HCT116 (cell line): ENCODE results near the gene LRRTM2. TPM values are rescaled to one million over a fixed set of nuclear protein-coding genes. Genes with fewer than 3 reads are reported as not detected.

Experiments
- ATAC-seq: fragments of 200-7000 bp; cut with Tn5 transposase; 2 replicates; pipeline ENCODE4 v1.9.1; 2020; ENCODE audit warnings: mild to moderate bottlenecking, moderate library complexity
- BruUV-seq: library from RNA; stranded (reverse); fragments of 400-500 nt; replicated peaks from 2 replicates; lab custom pipeline; 2021; lab: Mats Ljungman, UMichigan
- CTCF ChIA-PET: fragments of 300-600 bp; sonication (Branson Sonifier 250); formaldehyde crosslinking; loops from one replicate; lab custom pipeline; 2021; ENCODE audit warnings: antibody characterized with exemption; lab: Charles Lee
- POLR2A ChIA-PET: fragments of 300-600, 350-600 bp; sonication (Branson Sonifier 250); formaldehyde crosslinking; loops from one replicate; lab custom pipeline; 2021; ENCODE audit warnings: antibody characterized with exemption; lab: Charles Lee
- RAD21 ChIA-PET, 2 experiments: fragments of 300-600 bp; sonication (Branson Sonifier 250); formaldehyde crosslinking; loops; one replicate each; lab custom pipeline; 2023; ENCODE audit warnings: low total read pairs in 2 of 2; ENCODE audit not compliant: uncharacterized antibody in 2 of 2, unreplicated experiment in 2 of 2, low non-redundant PET in 1 of 2; lab: Charles Lee
- DNase-seq: peaks from one replicate; pipeline ENCODE4 v3.0.0-alpha.2; 2010; ENCODE audit warnings: low read depth, low spot score
- H2AFZ ChIP-seq: fragments of 200-600 bp; shearing (Covaris generic), sonication (generic); 2 replicates; pipeline ENCODE4 v1.6.1; 2017; ENCODE audit warnings: low read depth, mixed run types, mixed read lengths, antibody characterized with exemption, low read length; ENCODE audit not compliant: poor library complexity, severe bottlenecking
- H3K27ac ChIP-seq: 2 replicates; pipeline ENCODE4 v1.5.1; 2012; ENCODE audit warnings: low read depth, low read length
- H3K27me3 ChIP-seq: fragments of 200-600 bp; sonication (generic); 2 replicates; pipeline ENCODE4 v1.6.1; 2016; ENCODE audit warnings: mixed run types, low read length, mixed read lengths; ENCODE audit not compliant: insufficient read depth
- H3K36me3 ChIP-seq, 2 experiments: fragments of 200-500 bp in 1 of 2; fragments of 200-600 bp in 1 of 2; sonication (Bioruptor generic) in 1 of 2; sonication (generic) in 1 of 2; 2 replicates each; pipeline versions ENCODE4 v1.5.1 to v1.6.1; 2014 to 2016; ENCODE audit warnings: low read length in 2 of 2, inconsistent platforms in 1 of 2, mixed read lengths in 1 of 2, mixed run types in 1 of 2; ENCODE audit not compliant: insufficient read depth in 2 of 2, control insufficient read depth in 1 of 2
- H3K4me1 ChIP-seq, 2 experiments: fragments of 200-600 bp in 1 of 2; sonication (generic) in 1 of 2; 2 replicates each; pipeline versions ENCODE4 v1.5.1 to v1.6.1; 2012 to 2017; ENCODE audit warnings: low read length in 2 of 2, inconsistent platforms in 1 of 2, mild to moderate bottlenecking in 1 of 2, mixed read lengths in 1 of 2, mixed run types in 1 of 2, moderate library complexity in 1 of 2; ENCODE audit not compliant: insufficient read depth in 2 of 2, control insufficient read depth in 1 of 2
- H3K4me2 ChIP-seq: fragments of 200-600 bp; sonication (generic); 2 replicates; pipeline ENCODE4 v1.6.1; 2017; ENCODE audit warnings: mixed run types, low read length, mixed read lengths
- H3K4me3 ChIP-seq, 2 experiments: fragments of 200-600 bp in 1 of 2; sonication (generic) in 1 of 2; replicated peaks in 1 of 2; 2 replicates each; pipeline ENCODE4 v1.5.1; 2011 to 2016; ENCODE audit warnings: low read length in 2 of 2, control low read depth in 1 of 2, low read depth in 1 of 2, mild to moderate bottlenecking in 1 of 2, mixed read lengths in 1 of 2, mixed run types in 1 of 2
- H3K79me2 ChIP-seq: fragments of 200-600 bp; sonication (generic); 2 replicates; pipeline ENCODE4 v1.6.1; 2017; ENCODE audit warnings: mild to moderate bottlenecking, mixed run types, low read length, moderate library complexity, mixed read lengths; ENCODE audit not compliant: insufficient read depth
- H3K9ac ChIP-seq: fragments of 200-600 bp; sonication (generic); 2 replicates; pipeline ENCODE4 v1.6.1; 2016; ENCODE audit warnings: low read length, mixed read lengths
- H3K9me2 ChIP-seq: fragments of 200-600 bp; sonication (generic), shearing (Covaris generic); 2 replicates; pipeline ENCODE4 v1.6.1; 2017; ENCODE audit warnings: mixed run types, mild to moderate bottlenecking, moderate library complexity; ENCODE audit not compliant: insufficient read depth
- H3K9me3 ChIP-seq, 2 experiments: fragments of 200-500 bp in 1 of 2; fragments of 200-600 bp in 1 of 2; sonication (Bioruptor generic) in 1 of 2; sonication (generic) in 1 of 2; 2 replicates each; pipeline ENCODE4 v1.6.1; 2014 to 2017; ENCODE audit warnings: low read length in 2 of 2, mixed read lengths in 2 of 2, inconsistent platforms in 1 of 2, low read depth in 1 of 2, mild to moderate bottlenecking in 1 of 2, mixed run types in 1 of 2, moderate library complexity in 1 of 2; ENCODE audit not compliant: control insufficient read depth in 1 of 2, insufficient read depth in 1 of 2
- H4K20me1 ChIP-seq: fragments of 200-600 bp; sonication (generic), shearing (Covaris generic); 2 replicates; pipeline ENCODE4 v1.6.1; 2017; ENCODE audit warnings: mixed run types, mild to moderate bottlenecking, moderate library complexity; ENCODE audit not compliant: insufficient read depth
- CBX3 ChIP-seq: IDR thresholded peaks from 2 replicates; pipeline ENCODE4 v1.6.1; 2012; ENCODE audit warnings: low read depth
- CEBPB ChIP-seq: IDR thresholded peaks from 2 replicates; pipeline ENCODE4 v1.6.1; 2012; ENCODE audit warnings: low read depth
- EGR1 ChIP-seq: IDR thresholded peaks from 2 replicates; pipeline ENCODE4 v1.6.1; 2012; ENCODE audit warnings: low read depth
- ELF1 ChIP-seq: IDR thresholded peaks from 2 replicates; pipeline ENCODE4 v1.6.1; 2012; ENCODE audit warnings: low read depth, borderline replicate concordance
- EZH2phosphoT487 ChIP-seq: fragments of 200-600 bp; IDR thresholded peaks from 2 replicates; pipeline ENCODE4 v1.6.1; 2018; ENCODE audit warnings: antibody characterized with exemption, borderline replicate concordance
- FOSL1 ChIP-seq: IDR thresholded peaks from 2 replicates; pipeline ENCODE4 v1.6.1; 2012; ENCODE audit warnings: low read depth
- JUND ChIP-seq: IDR thresholded peaks from 2 replicates; pipeline ENCODE4 v1.6.1; 2012
- POLR2A ChIP-seq: IDR thresholded peaks from 2 replicates; pipeline ENCODE4 v1.7.0; 2011; ENCODE audit warnings: borderline replicate concordance; ENCODE audit not compliant: insufficient read depth, insufficient read length; ENCODE audit errors: extremely low read depth
- RAD21 ChIP-seq: IDR thresholded peaks from 2 replicates; pipeline ENCODE4 v1.6.1; 2012; ENCODE audit warnings: low read depth, mild to moderate bottlenecking
- SIN3A ChIP-seq: IDR thresholded peaks from 2 replicates; pipeline ENCODE4 v1.6.1; 2012; ENCODE audit warnings: low read depth
- SP1 ChIP-seq: IDR thresholded peaks from 2 replicates; pipeline ENCODE4 v1.6.1; 2012; ENCODE audit warnings: low read depth
- SRF ChIP-seq: IDR thresholded peaks from 2 replicates; pipeline ENCODE4 v1.6.1; 2012; ENCODE audit warnings: low read depth
- TCF7L2 ChIP-seq: IDR thresholded peaks from 2 replicates; pipeline ENCODE4 v1.7.0; 2011; ENCODE audit warnings: borderline replicate concordance, inconsistent platforms; ENCODE audit not compliant: insufficient read depth, insufficient read length; ENCODE audit errors: extremely low read depth
- YY1 ChIP-seq: IDR thresholded peaks from 2 replicates; pipeline ENCODE4 v1.6.1; 2011; ENCODE audit warnings: low read length, low read depth, moderate library complexity, mild to moderate bottlenecking; ENCODE audit not compliant: insufficient replicate concordance; ENCODE audit errors: extremely low read depth
- ZFX ChIP-seq: fragments of 450-650 bp; IDR thresholded peaks from 2 replicates; pipeline ENCODE4 v1.6.1; 2017
- ZNF274 ChIP-seq: fragments of 200-500 bp; sonication (Bioruptor generic); IDR thresholded peaks from 2 replicates; pipeline ENCODE4 v1.6.1; 2014; ENCODE audit warnings: mild to moderate bottlenecking, low read depth, low read length, inconsistent platforms
- intact Hi-C: fragments of 100-400 bp; cut with micrococcal nuclease; formaldehyde crosslinking; loops from 2 replicates; pipeline ENCODE4 v1.10.0; 2022
- total RNA-seq: library from RNA; stranded (reverse); gene quantifications from one replicate; pipeline ENCODE4 v1.2.1, GENCODE V29; 2021; ENCODE audit not compliant: unreplicated experiment
- TF ChIP-seq, protein P1 (sequence below): IDR thresholded peaks from 2 replicates; pipeline ENCODE4 v1.6.1; 2012; ENCODE audit warnings: low read depth
- TF ChIP-seq, protein P2 (sequence below): IDR thresholded peaks from 2 replicates; pipeline ENCODE4 v1.6.1; 2012
- TF ChIP-seq, protein P3 (sequence below), 3 experiments: fragments of 200-600 bp in 1 of 3; sonication (generic) in 1 of 3; IDR thresholded peaks in 2 of 3; conservative IDR thresholded peaks in 1 of 3; 2 replicates each; pipeline ENCODE4 v1.5.1; 2012 to 2017; ENCODE audit warnings: low read depth in 2 of 3, low read length in 2 of 3, antibody characterized with exemption in 1 of 3, borderline replicate concordance in 1 of 3, control low read depth in 1 of 3, mild to moderate bottlenecking in 1 of 3, mixed read lengths in 1 of 3, mixed run types in 1 of 3, moderate library complexity in 1 of 3; ENCODE audit not compliant: insufficient read depth in 1 of 3
- TF ChIP-seq, protein P4 (sequence below): IDR thresholded peaks from 2 replicates; pipeline ENCODE4 v1.6.1; 2012

The LRRTM2 gene
- total RNA-seq, 1 experiment from 2014 or later, result not detected

DNA sequence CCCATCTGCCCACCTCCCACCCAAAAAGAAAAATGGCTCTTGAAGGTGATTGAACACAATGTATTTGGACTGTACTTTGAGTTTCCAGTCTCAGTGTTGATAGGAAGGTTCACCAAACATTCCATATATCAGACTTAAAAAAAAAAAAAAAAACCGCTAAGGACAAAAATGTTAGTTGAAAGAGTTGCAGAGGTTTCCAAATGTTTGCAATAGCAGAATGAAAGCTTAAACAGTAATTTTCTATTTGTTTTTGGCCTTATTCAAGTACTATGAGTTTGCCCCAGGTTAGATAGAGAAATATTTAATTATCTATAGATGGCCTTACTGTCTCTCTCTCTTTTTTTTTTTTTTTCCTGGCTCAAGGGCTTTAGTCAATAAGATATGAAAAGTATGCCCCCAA lies 6.1 kb downstream of the LRRTM2 start:
- POLR2A ChIA-PET, result no interaction called here
- Histone ChIP-seq H3K4me1 (peaks cover 13 to 15% of the 10 kb centered on the region in 2 experiments), H2AFZ (no peak overlapping the region), H3K9me2 (no peaks in the 10 kb centered on the region), H3K9me3 (no peaks in the 10 kb centered on the region), H3K27me3 (no peaks in the 10 kb centered on the region), H3K9ac (no peak overlapping the region), H3K4me3 (no peak overlapping the region), H3K79me2 (peaks cover 79% of the 10 kb centered on the region), H4K20me1 (peaks cover 9% of the 10 kb centered on the region; the same call in 1 of the 2 replicates), H3K36me3 (0 out of 4 replicates have a peak, but pooled peaks cover 0 to 3% of the 10 kb centered on the region in 2 experiments), H3K27ac (no peak overlapping the region), H3K4me2 (no peak overlapping the region)
- RAD21 ChIA-PET, result no interaction called here
- no peak for DNase-seq
- BruUV-seq, result no TSS peak
- CTCF ChIA-PET, result no interaction called here
- intact Hi-C loops, result no loop called here
- ATAC-seq, result no peak
- no peak for TF ChIP-seq SP1
- TF ChIP-seq POLR2A, result no peak
- TF ChIP-seq JUND, result no peak
- TF ChIP-seq RAD21, result no peak
- no peak for TF ChIP-seq ZFX
- TF ChIP-seq CBX3, result no peak
- TF ChIP-seq ZNF274, result no peak
- TF ChIP-seq, protein P1, sequence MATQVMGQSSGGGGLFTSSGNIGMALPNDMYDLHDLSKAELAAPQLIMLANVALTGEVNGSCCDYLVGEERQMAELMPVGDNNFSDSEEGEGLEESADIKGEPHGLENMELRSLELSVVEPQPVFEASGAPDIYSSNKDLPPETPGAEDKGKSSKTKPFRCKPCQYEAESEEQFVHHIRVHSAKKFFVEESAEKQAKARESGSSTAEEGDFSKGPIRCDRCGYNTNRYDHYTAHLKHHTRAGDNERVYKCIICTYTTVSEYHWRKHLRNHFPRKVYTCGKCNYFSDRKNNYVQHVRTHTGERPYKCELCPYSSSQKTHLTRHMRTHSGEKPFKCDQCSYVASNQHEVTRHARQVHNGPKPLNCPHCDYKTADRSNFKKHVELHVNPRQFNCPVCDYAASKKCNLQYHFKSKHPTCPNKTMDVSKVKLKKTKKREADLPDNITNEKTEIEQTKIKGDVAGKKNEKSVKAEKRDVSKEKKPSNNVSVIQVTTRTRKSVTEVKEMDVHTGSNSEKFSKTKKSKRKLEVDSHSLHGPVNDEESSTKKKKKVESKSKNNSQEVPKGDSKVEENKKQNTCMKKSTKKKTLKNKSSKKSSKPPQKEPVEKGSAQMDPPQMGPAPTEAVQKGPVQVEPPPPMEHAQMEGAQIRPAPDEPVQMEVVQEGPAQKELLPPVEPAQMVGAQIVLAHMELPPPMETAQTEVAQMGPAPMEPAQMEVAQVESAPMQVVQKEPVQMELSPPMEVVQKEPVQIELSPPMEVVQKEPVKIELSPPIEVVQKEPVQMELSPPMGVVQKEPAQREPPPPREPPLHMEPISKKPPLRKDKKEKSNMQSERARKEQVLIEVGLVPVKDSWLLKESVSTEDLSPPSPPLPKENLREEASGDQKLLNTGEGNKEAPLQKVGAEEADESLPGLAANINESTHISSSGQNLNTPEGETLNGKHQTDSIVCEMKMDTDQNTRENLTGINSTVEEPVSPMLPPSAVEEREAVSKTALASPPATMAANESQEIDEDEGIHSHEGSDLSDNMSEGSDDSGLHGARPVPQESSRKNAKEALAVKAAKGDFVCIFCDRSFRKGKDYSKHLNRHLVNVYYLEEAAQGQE, result no peak
- no peak for TF ChIP-seq CEBPB
- no peak for TF ChIP-seq TCF7L2
- TF ChIP-seq, protein P2, sequence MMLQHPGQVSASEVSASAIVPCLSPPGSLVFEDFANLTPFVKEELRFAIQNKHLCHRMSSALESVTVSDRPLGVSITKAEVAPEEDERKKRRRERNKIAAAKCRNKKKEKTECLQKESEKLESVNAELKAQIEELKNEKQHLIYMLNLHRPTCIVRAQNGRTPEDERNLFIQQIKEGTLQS, result no peak
- TF ChIP-seq, protein P3, sequence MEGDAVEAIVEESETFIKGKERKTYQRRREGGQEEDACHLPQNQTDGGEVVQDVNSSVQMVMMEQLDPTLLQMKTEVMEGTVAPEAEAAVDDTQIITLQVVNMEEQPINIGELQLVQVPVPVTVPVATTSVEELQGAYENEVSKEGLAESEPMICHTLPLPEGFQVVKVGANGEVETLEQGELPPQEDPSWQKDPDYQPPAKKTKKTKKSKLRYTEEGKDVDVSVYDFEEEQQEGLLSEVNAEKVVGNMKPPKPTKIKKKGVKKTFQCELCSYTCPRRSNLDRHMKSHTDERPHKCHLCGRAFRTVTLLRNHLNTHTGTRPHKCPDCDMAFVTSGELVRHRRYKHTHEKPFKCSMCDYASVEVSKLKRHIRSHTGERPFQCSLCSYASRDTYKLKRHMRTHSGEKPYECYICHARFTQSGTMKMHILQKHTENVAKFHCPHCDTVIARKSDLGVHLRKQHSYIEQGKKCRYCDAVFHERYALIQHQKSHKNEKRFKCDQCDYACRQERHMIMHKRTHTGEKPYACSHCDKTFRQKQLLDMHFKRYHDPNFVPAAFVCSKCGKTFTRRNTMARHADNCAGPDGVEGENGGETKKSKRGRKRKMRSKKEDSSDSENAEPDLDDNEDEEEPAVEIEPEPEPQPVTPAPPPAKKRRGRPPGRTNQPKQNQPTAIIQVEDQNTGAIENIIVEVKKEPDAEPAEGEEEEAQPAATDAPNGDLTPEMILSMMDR (IDR thresholded peaks at IDR 0.05 in 2 of 3, conservative IDR thresholded peaks at IDR 0.05 in 1 of 3; ENCODE audit: borderline replicate concordance in 1 of 3, insufficient read depth in 1 of 3, low read depth in 2 of 3, low read length in 2 of 3), result no peak
- TF ChIP-seq, protein P4, sequence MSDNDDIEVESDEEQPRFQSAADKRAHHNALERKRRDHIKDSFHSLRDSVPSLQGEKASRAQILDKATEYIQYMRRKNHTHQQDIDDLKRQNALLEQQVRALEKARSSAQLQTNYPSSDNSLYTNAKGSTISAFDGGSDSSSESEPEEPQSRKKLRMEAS, result no peak
- TF ChIP-seq EZH2phosphoT487, result no peak
- TF ChIP-seq EGR1, result no peak
- TF ChIP-seq SRF, result no peak
- no peak for TF ChIP-seq ELF1
- TF ChIP-seq YY1, result no peak
- no peak for TF ChIP-seq FOSL1
- TF ChIP-seq SIN3A, result no peak
- TF ChIP-seq, all 23 proteins: peak for 0
